ENCODE measurements around the gene STX12. TPM values are rescaled to one million over a fixed set of nuclear protein-coding genes. Genes with fewer than 3 reads are reported as not detected.
A peak's percentile ranks its signal among the peaks of the same experiment; 100 is the strongest.
"Not testable (repeated sequence)": the region's sequence is repeated elsewhere in the genome, so short reads cannot be mapped to it uniquely, and the experiment has no call there.

The STX12 gene
- total RNA-seq, 1 donor from 2014 or later = 26.5 TPM

DNA sequence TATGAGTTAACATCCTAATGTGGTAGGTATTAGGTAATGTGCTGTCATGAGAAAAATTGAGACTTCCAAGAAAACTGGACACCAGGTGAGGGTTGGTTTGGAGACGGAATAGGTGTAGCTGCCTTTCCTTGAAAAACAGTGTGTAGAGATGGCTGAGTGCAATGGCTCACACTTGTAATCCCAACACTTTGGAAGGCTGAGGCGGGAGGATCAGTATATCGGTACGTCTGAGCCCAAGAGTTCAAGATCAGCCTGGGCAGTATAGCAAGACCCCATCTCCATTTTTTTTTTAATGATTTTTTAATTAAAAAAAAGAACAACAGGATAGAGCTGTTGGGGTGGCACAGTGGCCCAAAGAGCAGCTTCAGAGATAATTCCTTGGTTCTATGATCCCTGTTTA lies 50.8 kb downstream of the STX12 start:
- Mint-ChIP-seq H3K27ac (ENCODE audit: unreplicated experiment) (no peak overlapping the region), H3K4me3 (no peak overlapping the region), H3K27me3 (ENCODE audit: low read depth) (no peaks in the 10 kb centered on the region), H3K9me3 (no peaks in the 10 kb centered on the region), H3K36me3 (ENCODE audit: low read depth) (no peaks in the 10 kb centered on the region), H3K4me1 (no peaks in the 10 kb centered on the region)
- no peak for DNase-seq (ENCODE audit: low read depth, low spot score)
- TF ChIP-seq, protein P1, sequence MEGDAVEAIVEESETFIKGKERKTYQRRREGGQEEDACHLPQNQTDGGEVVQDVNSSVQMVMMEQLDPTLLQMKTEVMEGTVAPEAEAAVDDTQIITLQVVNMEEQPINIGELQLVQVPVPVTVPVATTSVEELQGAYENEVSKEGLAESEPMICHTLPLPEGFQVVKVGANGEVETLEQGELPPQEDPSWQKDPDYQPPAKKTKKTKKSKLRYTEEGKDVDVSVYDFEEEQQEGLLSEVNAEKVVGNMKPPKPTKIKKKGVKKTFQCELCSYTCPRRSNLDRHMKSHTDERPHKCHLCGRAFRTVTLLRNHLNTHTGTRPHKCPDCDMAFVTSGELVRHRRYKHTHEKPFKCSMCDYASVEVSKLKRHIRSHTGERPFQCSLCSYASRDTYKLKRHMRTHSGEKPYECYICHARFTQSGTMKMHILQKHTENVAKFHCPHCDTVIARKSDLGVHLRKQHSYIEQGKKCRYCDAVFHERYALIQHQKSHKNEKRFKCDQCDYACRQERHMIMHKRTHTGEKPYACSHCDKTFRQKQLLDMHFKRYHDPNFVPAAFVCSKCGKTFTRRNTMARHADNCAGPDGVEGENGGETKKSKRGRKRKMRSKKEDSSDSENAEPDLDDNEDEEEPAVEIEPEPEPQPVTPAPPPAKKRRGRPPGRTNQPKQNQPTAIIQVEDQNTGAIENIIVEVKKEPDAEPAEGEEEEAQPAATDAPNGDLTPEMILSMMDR (conservative IDR thresholded peaks at IDR 0.05) = no peak

GRCh38 chr1:27824411-27824810 lies 51.4 kb downstream of the STX12 start:
- no peaks in the 10 kb centered on the region for H3K36me3 Mint-ChIP-seq (ENCODE audit: low read depth)
- H3K27ac Mint-ChIP-seq (ENCODE audit: unreplicated experiment) = no peak overlapping the region
- no peak overlapping the region for H3K4me3 Mint-ChIP-seq
- H3K9me3 Mint-ChIP-seq = no peaks in the 10 kb centered on the region
- DNase-seq (ENCODE audit: low read depth, low spot score) = no peak
- H3K27me3 Mint-ChIP-seq (ENCODE audit: low read depth) = no peaks in the 10 kb centered on the region
- no peaks in the 10 kb centered on the region for H3K4me1 Mint-ChIP-seq
- TF ChIP-seq, protein P1 (conservative IDR thresholded peaks at IDR 0.05) = no peak

DNA sequence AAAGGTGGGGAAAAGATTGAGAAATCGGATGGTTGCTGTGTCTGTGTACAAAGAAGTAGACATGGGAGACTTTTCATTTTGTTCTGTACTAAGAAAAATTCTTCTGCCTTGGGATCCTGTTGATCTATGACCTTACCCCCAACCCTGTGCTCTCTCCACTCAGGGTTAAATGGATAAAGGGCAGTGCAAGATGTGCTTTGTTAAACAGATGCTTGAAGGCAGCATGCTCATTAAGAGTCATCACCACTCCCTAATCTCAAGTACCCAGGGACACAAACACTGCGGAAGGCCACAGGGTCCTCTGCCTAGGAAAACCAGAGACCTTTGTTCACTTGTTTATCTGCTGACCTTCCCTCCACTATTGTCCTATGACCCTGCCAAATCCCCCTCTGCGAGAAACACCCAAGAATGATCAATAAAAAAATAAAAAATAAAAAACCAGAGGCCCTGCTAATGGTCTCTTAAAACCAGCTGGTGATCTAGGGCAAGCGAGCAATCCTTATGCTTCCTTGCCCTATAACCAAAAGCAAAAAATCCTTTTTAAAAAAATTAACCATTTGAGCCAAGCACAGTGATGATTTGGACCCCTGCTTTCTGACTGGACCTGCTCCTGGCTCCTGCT lies 56.4 kb downstream of the STX12 start:
- H3K27ac Mint-ChIP-seq (ENCODE audit: unreplicated experiment); H3K9me3 Mint-ChIP-seq; H3K36me3 Mint-ChIP-seq (ENCODE audit: low read depth); H3K27me3 Mint-ChIP-seq (ENCODE audit: low read depth); DNase-seq (ENCODE audit: low read depth, low spot score): not testable (repeated sequence)
- Mint-ChIP-seq H3K4me1 (peaks cover 26% of the 10 kb centered on the region), H3K4me3 (peak overlapping the region; percentile 98)

- TF ChIP-seq, protein P1 (conservative IDR thresholded peaks at IDR 0.05) = no peak
- Mint-ChIP-seq H3K27me3 (ENCODE audit: low read depth) (no peaks in the 10 kb centered on the region), H3K36me3 (ENCODE audit: low read depth) (no peaks in the 10 kb centered on the region), H3K4me3 (peak within 1 kb of the TSS; percentile 98), H3K27ac (ENCODE audit: unreplicated experiment) (peak within 1 kb of the TSS; percentile 90), H3K4me1 (peaks cover 26% of the 10 kb centered on the region), H3K9me3 (no peaks in the 10 kb centered on the region)
- DNase-seq (ENCODE audit: low read depth, low spot score) = peak; percentile 83
Measured at GRCh38 chr1:27830621-27831440, 57.8 kb downstream of the STX12 start, which contains the start of gene PPP1R8. PPP1R8 (plus strand) TSS chr1:27830782; CDS start chr1:27830836, 54 bp downstream.

- TF ChIP-seq, protein P1 (conservative IDR thresholded peaks at IDR 0.05) = no peak
- Mint-ChIP-seq H3K9me3 (no peaks in the 10 kb centered on the region), H3K4me3 (peak overlapping the region; percentile 98), H3K27ac (ENCODE audit: unreplicated experiment) (peak overlapping the region; percentile 90), H3K36me3 (ENCODE audit: low read depth) (no peaks in the 10 kb centered on the region), H3K4me1 (peaks cover 26% of the 10 kb centered on the region), H3K27me3 (ENCODE audit: low read depth) (no peaks in the 10 kb centered on the region)
- DNase-seq (ENCODE audit: low read depth, low spot score) = no peak
Measured at GRCh38 chr1:27831568-27832410, 58.8 kb downstream of the STX12 start.
